HG03039 (cell line): ENCODE data around the gene KRTAP19-6.
"Not testable (repeated sequence)": the region's sequence is repeated elsewhere in the genome, so short reads cannot be mapped to it uniquely, and the experiment has no call there.

Experiments
- ATAC-seq: cut with Tn5 transposase; IDR thresholded peaks from one replicate; pipeline ENCODE4 v1.9.1; 2021; ENCODE audit warnings: mild to moderate bottlenecking, moderate library complexity; ENCODE audit not compliant: unreplicated experiment

The KRTAP19-6 gene, protein sequence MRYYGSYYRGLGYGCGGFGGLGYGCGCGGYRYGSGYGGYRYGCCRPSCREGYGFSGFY

DNA sequence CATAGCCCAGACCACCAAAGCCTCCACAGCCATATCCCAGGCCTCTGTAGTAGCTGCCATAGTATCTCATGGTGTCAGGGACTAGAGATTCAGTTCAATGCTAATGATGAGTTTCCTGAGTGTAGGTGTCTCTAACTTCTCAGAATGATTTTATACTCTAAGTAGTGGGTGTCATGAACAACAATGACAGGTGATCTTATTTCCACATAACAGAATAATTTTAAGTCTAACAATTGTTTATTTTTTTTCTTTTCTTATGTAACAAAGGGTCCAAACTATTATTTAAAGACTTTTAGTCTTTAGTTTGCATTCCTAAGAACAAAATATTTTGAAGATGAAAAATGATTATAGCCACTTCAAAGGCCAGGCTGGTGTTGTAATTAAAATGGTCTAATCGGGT is at the start of gene KRTAP19-6:
KRTAP19-6 (minus strand) TSS at position 101 of the 400 bp plus-strand sequence; CDS start at position 70, 31 bp downstream.
- no peak for ATAC-seq

DNA sequence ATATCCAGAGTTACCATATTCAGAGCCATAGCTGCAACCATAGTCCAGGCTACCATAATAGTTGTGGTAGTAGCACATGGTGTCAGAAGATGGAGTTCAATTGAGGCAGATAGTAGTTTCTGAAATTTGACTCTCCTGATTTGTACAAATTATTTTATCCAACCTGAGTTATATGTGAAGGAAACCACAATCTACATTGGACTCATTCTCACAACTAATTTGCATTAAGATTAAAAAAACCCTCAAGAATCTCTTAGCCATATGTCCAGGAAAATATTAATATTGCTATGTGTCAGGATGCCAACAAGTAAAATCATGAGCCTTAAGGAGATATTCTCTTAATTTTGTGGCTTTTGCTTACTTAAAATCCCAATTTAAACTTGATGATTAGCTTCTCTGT is 48.6 kb upstream of the KRTAP19-6 start, which contains the start of gene KRTAP22-2:
KRTAP22-2 (minus strand) TSS at position 101 of the 400 bp plus-strand sequence.
- no peak for ATAC-seq

- no peak for ATAC-seq
Observed at GRCh38 chr21:30582870-30583269, 41.2 kb upstream of the KRTAP19-6 start.

DNA sequence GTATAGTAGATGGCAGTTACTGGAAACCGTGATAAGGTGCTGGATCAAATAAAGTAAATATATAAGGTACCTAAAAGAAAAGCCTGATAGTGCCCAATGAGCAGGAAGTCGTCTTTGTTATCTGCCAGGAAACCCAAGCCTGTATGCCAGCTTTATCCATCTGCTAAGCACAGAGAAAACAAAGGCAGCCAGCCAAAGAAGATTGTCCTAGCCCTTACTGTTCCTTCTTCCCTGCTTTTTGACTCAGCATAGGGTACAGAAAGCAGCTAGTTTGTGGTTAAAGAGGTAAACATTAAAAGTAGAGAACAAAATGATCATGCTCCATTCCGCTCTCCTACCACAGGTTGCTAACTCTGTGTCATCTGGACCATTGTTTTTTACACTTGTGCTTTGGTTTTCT is 38.5 kb upstream of the KRTAP19-6 start:
- no peak for ATAC-seq

DNA sequence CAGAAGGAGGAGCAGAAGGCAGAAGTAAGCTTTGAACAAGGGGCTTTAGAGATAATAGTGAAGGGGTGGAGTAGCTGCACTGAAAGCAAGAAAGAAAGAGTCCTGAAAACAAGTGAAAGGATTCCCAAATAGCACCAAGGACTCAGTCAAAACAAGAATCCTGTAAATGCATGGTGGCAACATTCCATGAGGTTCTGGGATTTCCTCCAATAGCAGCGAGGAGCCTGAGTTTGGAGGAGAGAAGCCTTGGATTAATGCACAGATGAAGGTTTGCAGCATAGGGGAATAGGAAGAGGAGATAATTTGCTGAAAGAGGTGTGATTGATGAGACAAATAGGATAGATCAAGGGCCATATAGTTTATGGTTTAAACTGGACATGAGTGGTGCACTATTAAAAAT is 37.7 kb upstream of the KRTAP19-6 start:
- no peak for ATAC-seq

DNA sequence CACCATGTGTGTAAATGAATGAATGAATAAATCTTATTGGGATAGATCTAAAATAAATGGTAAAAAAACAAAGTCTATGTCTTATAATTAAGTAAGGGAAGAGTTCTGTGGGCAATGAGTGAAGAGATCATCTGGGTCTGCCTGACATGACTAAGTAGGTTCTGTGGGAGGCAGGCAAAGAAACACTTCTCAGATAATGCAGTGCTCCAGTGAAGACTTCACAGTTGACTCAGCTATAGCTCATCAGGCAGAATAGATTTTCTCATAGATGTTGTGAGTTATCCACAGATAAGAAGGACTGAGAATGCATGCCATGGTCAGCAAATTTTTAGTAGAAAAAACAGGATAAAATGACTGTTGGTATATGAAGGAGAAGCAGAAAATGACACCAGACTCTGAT is 36.1 kb upstream of the KRTAP19-6 start:
- ATAC-seq, result no peak

DNA sequence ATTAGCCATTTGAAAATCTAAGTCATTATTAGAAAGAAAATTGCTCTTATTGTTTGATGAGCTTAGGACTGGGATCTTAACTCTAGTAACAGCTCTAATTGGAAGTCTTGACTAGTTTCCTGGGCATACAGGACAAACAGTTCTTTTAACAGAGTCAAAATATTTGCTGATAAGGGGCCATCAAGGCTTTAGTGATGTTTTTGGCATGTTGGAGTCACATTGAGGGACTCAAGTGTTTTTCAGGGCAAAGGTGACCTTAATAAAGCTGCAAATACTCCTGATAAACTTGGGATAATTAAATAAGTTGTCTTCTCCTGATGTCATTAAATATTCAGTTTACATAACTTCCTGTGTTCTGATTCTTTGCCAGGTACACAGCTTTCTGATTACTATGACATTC is 26.0 kb upstream of the KRTAP19-6 start:
- ATAC-seq, result no peak

DNA sequence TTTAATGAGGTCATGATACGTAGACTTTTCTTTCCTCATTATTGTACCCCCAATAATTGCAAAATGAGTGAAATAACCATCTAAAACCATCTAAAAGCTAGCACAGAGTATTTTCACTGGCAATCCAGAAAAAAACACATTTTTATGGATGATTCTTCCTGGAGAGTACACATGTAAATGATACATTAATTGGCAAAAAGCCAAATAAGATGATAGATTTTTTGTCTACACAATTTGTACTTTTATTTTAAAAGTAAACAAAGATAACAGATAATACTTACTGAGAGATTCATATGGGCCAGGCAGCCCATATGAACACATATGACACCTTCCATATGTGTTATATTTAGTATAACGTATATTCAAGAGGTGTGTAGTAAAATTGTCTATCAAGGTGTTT is 22.0 kb upstream of the KRTAP19-6 start:
- ATAC-seq, result no peak

- no peak for ATAC-seq
Observed at GRCh38 chr21:30563072-30563471, 21.4 kb upstream of the KRTAP19-6 start.

- no peak for ATAC-seq
Observed at GRCh38 chr21:30561957-30562356, 20.3 kb upstream of the KRTAP19-6 start.

GRCh38 chr21:30561264-30561895 is 19.7 kb upstream of the KRTAP19-6 start, which contains the start of gene KRTAP19-7:
KRTAP19-7 (minus strand) TSS chr21:30561314; CDS start chr21:30561289, 25 bp downstream.
- ATAC-seq, result no peak

DNA sequence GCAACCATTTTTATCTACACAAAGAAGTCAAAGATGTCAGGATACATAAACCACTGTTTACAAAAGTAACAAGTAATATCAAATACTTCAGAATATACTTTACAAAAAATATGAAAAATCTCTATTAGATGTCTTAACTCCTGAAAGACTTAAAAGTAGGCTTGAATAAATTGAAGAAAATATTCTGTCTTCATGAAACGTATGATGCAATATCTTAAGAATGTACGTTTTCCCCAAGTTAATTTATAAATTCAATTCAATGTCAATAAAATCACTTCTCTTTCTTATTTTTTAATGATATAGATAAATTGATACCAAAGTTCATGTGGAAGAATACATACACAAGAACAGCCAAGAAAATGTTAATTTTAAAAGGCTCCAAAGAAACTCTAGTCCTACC is 13.4 kb upstream of the KRTAP19-6 start:
- no peak for ATAC-seq

GRCh38 chr21:30552782-30553181 is 11.1 kb upstream of the KRTAP19-6 start:
- ATAC-seq, result no peak

DNA sequence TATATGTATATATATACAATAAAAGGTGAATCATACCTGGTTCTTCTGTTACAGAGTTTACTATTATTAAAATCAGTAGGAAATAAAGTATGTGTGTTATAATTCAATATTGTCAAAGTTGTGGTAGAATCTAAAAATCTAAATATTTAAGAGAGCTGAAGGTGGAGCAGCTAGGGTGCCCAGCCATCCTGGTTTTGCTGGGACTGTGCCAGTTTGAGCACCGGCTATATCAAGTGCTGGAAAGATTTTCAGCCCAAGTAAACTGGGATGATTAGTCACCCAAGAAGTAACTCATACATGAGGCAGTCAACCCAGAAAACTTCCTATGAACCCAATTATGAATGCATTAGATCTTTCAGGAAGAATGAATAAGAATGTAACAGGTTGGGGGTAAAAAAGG is 22.8 kb downstream of the KRTAP19-6 start:
- ATAC-seq, result no peak

GRCh38 chr21:30515681-30516080 is 26.0 kb downstream of the KRTAP19-6 start:
- ATAC-seq, result no peak

DNA sequence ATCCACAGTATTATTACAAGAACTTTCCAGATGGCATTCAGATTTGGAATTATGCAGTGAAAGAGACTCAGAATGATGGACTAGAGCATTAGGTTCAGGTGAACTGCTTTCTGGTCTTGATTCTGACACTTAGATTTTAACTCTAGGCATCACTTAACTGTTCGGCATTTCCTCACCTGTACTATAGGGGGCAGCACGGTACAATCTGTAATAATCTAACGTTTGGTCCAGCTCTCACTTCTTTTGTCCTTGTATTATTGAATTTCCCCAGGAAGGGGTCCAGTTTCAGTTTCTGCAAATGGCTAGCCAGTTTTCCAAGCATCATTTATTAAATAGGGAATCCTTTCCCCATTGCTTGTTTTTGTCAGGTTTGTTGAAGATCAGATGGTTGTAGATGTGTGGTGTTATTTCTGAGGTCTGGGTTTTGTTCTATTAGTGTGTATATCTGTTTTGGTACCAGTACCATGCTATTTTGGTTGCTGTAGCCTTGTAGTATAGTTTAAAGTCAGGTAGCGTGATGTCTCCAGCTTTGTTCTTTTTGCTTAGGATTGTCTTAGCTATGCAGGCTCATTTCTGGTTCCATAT is 36.0 kb downstream of the KRTAP19-6 start:
- ATAC-seq, result not testable (repeated sequence)

DNA sequence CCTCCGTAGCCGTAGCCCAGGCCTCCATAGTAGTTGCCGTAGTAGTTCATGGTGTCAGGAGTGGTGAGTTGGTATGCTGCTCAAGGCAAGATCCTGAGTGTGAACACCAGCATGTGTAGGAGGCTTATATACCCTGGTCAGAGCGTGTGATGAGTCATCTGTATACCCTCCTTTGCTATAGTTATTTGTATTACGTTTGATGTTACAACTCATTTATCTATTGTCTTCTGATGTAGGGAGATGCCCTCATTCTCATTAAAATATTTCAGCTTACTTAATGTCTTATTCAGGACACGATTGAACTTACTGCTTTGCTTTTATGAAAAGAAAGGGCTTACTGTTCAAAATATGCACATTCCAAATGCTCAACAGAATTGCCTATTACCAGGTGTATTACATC is 39.6 kb downstream of the KRTAP19-6 start, which contains the start of gene KRTAP19-5:
KRTAP19-5 (minus strand) TSS at position 101 of the 400 bp plus-strand sequence; CDS start at position 50, 51 bp downstream.
- no peak for ATAC-seq

DNA sequence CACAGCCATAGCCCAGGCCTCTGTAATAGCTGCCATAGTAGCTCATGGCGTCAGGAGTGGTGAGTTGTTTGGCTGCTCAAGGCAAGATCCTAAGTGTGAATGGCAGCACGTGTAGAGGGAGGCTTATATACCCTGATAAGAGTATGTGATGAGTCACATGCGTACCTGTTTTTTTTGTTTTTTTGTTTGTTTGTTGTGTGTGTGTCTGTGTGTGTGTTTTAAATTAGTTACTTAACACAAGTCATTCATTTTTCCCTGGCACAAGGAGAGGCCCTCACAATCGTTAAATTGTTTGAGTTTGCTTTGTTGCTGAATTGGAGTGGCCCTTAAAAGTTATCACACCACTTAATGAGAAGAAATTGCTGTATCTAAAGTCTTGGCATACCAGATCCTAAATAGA is 44.6 kb downstream of the KRTAP19-6 start, which contains the start of gene KRTAP19-4:
KRTAP19-4 (minus strand) TSS at position 101 of the 400 bp plus-strand sequence; CDS start at position 46, 55 bp downstream.
- ATAC-seq, result no peak

DNA sequence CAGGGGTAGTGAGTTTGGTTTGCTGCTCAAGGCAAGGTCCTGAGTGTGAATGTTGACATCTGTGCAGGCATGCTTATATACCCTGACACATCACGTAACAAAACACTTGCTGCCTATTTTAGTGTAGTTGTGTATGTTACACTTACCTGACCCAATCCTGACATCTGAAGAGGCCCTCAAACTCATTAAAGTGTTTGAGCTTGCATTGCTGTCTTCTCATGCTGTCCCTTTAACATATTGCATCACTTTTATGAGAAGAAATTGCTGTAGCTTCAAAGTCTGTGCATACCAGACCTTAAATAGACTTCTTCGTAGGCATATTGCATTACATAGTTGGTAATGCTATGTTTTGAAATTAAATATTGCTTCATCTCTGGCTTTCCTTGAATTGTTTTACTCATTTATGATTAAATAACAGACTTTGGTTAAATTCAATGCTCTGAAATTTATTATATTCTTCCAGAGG is 49.7 kb downstream of the KRTAP19-6 start, which contains the start of gene KRTAP19-3:
KRTAP19-3 (minus strand) TSS at position 51 of the 466 bp plus-strand sequence. CDS start 56 bp downstream, outside the sequence.
- no peak for ATAC-seq
